B cell (primary cell): ENCODE data around the gene DENND1A.

Source experiments
- EZH2 ChIP-seq: IDR thresholded peaks from 2 replicates; pipeline ENCODE4 v1.6.1; 2012; ENCODE audit warnings: borderline replicate concordance, low read depth, mild to moderate bottlenecking, moderate library complexity, low read length; ENCODE audit not compliant: insufficient read depth, poor library complexity, severe bottlenecking
- TF ChIP-seq, protein P1 (sequence below): fragments of 200-600 bp; IDR thresholded peaks from one replicate; pipeline ENCODE4 v1.8.0; 2022; ENCODE audit warnings: antibody characterized with exemption, mild to moderate bottlenecking

DNA sequence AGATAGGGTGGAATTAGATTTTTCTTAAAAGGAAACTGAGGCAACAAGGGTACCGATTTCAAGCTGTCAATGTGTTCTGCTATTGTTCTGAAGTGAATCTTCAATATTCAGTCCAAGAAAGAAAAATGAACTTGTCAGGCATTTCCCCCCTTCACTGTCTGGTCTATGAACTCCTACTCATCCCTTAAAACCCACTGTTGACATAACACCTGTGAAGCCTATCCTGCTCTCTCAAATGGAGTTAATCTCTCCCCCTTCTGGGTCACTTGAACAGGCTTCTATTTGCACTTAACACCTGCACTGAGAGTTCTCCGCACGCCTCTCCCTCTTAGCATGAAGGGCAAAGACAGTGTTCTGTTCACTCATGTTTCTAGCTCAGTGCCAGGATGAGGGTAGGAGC lies 429.6 kb downstream of the DENND1A start:
- TF ChIP-seq, protein P1, sequence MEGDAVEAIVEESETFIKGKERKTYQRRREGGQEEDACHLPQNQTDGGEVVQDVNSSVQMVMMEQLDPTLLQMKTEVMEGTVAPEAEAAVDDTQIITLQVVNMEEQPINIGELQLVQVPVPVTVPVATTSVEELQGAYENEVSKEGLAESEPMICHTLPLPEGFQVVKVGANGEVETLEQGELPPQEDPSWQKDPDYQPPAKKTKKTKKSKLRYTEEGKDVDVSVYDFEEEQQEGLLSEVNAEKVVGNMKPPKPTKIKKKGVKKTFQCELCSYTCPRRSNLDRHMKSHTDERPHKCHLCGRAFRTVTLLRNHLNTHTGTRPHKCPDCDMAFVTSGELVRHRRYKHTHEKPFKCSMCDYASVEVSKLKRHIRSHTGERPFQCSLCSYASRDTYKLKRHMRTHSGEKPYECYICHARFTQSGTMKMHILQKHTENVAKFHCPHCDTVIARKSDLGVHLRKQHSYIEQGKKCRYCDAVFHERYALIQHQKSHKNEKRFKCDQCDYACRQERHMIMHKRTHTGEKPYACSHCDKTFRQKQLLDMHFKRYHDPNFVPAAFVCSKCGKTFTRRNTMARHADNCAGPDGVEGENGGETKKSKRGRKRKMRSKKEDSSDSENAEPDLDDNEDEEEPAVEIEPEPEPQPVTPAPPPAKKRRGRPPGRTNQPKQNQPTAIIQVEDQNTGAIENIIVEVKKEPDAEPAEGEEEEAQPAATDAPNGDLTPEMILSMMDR, result no peak
- no peak for TF ChIP-seq EZH2
